Jurkat, Clone E6-1 (cell line): ENCODE measurements around the gene STK40.

Experiments
- DNase-seq: peaks from one replicate; pipeline ENCODE4 v3.0.0-alpha.2; 2011; ENCODE audit warnings: low read depth, low spot score
- H3K4me3 ChIP-seq: 2 replicates; pipeline ENCODE4 v1.5.1; 2011; ENCODE audit warnings: mild to moderate bottlenecking, low read length, control low read depth, moderate library complexity

The STK40 gene

DNA sequence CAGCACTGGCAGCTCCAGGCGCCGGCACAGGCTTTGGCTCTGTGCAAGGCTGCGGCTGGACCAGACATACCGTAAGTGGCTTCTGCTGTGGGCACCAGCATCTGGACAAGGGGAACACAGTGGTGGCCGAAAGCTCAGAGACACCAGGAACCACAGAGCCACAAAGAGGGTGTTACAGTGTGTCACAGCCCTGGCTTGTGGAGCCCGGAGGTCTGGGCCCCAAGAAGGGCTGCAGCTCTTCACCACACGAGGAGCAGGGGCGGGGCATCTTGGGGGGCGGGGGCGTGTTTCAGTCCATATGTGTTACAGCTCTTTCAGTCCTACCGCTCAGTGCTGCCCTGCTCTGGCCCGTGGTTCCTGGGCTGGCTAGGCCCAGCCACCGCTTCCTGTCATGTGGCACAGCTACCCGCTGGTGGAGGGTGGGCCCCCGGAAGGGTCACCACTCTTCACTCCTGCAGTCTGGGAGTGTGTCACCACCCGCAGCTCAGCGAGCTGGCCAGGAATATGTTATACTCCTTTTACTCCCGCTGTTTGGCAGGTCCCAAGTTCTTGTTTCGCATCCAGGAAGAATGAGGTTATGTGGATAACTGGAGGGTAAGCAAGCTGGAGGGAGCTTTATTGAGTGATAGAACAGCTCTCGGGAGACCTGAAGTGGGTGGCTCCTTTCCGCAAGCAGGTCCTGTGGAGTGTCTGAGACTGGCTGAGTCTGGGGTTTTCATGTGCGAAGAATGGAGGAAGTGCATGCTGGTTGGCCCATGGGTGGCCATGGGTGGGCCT lies 15.3 kb upstream of the STK40 start:
- DNase-seq = no peak
- H3K4me3 ChIP-seq = no peak overlapping the region

DNA sequence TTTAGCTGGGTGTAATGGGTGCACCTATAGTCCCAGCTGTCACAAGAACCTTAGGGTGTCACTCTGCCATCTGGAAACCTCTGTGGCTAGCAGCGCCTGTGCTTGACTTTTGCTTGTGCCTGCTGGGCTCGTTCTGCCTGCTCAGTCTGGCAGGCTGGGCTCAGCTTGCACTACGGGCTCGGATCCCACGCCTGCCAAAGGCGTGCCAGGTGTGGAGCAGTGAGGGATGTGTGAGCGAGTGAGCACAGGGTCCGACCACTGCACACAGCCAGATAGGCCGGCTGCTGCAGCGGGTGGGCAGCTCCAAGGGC lies 14.7 kb upstream of the STK40 start:
- DNase-seq = no peak
- no peak overlapping the region for H3K4me3 ChIP-seq

DNA sequence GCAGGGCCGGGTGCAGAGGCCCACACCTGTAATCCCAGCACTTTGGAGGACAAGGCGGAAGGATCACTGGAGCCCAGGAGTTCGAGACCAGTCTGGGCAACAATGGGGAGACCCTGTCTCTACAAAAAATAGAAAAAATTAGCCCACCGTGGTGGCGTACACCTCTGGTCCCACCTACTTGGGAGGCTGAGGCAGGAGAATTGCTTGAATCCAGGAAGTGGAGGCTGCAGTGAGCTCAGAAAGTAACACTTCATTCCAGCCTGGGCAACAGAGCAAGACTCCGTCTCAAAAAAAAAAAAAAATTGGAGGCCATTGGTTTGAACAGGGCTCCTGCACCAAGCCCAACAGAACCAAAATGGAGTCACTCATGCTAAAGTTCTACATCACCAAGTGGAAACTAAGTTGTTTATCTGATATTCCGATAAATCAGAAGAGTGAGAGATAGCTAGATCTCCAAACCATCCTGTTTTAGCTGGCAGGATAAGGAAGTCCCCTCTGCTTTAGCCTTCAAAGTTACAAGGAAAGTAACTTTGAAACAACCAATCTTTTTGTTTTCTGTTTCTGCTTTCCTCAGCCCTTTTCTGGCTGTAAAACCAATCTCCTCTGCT lies 12.8 kb upstream of the STK40 start:
- H3K4me3 ChIP-seq = peak overlapping the region; percentile 97
- no peak for DNase-seq

DNA sequence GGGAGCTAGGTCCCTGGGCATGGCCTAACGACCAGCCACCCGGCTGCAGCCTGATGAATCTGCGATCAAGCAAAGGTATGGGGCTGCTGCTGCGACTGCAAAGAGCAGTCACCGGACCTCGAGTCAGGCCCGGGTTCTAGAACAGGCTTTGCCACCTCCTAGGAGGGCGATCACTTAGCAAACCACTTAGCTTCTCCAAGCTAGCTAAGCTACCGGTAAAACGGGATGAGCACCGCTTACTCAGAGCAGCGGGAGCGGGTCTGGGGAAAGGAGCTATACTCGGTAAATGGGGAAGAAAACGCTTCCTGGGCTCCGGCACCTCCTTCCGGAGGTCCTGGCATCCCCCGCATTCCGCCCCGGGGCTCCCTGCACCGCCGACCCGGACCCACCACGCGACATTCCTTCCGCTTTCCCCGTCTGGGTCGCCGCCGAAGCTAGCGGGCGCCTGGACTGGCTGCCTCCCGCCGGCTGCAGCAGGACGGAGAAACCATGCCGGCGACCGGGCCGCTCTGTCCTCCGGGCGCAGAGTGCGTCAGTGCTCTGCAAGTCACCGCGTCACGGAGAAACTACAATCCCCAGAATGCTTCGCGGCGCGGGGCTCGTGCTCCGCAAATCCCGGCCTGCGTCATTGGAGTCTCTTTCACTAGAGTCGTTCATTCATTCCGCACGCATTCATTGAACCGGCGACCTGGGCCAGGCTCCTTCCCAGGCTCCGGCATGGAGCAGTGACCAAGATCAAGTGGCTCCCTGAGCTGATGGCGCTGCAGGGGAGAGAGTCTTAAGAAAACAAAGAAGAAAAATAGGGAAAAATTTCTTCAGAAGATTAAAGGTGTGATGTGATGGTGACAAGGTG lies 11.9 kb upstream of the STK40 start, which contains the start of gene LSM10:
TSS of gene LSM10 (minus strand) at position 531 of the 853 bp plus-strand sequence. CDS start 3,779 bp downstream, outside the sequence.
- H3K4me3 ChIP-seq = peak within 1 kb of the TSS; percentile 97
- DNase-seq = peak; percentile 82

DNA sequence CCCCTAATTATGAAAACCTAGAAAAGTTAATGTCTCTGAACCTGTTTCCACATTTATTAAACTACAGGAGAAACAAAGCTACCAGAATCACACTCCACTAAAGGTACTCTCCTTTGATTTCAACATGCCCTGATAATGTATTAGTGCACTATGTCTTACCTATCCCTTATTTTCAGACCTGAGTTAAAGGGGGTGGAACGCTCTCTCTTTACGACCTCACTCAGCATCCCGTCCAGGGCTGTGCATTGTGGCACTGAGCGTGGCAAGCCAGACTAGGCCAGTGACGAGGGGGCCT lies 11.3 kb upstream of the STK40 start:
- no peak for DNase-seq
- peak overlapping the region; percentile 97 for H3K4me3 ChIP-seq

DNA sequence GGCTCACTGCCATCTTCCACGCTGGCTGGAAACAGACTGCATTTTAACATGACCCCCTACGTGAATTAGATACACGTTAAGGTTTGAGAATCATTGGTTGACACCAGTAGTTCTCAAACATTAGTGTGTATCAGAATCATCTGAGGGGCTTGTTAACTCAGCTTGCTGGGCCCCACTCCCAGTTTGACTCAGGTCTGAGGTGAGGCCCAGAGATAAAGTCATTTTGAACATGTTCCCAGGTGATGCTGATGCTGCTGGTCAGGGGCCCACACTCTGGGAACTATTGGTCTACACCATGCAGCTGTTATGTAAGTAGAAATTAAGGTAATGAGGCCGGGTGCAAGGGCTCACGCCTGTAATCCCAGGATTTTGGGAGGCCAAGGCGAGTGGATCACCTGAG lies 10.6 kb upstream of the STK40 start:
- no peak for DNase-seq
- peak overlapping the region; percentile 97 for H3K4me3 ChIP-seq

DNA sequence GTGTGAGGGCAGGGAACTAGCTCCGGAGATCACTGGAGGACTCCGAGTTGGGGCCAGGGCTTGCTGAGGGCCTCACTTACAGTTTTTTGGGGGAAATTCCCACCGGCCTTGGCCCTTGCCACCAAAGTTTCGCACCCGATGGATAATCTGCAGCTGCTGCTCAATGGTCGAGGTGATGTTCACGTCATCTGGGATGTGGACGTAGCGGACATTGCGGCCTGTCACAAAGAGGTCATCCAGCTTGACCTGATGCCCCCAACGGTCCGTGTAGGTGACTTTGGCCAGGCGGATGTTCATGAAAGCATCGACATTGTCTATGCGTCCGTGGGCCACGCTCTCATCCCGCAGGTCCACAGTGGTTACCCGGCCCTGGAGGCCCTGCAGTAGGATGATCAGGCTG lies 8.0 kb upstream of the STK40 start:
- DNase-seq = no peak
- H3K4me3 ChIP-seq = no peak overlapping the region

DNA sequence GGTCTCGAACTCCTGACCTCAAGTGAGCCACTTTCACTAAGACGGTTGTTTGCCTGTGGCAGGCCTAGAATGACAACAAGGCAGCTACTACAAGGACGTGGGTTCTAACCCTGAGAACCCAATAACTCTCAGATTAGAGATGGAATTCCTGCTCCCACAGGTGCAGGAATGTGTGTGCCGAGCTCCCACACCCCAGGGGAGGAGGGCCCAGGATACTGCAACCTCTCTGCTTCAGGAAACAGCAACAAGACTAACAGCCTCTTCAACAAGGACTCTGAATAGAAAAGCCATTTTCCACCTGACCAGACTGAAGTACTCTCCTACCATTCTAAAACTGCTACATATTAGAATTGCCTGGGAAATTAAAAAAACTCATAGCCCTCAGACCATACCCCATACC lies 7.1 kb upstream of the STK40 start:
- no peak for DNase-seq
- no peak overlapping the region for H3K4me3 ChIP-seq

DNA sequence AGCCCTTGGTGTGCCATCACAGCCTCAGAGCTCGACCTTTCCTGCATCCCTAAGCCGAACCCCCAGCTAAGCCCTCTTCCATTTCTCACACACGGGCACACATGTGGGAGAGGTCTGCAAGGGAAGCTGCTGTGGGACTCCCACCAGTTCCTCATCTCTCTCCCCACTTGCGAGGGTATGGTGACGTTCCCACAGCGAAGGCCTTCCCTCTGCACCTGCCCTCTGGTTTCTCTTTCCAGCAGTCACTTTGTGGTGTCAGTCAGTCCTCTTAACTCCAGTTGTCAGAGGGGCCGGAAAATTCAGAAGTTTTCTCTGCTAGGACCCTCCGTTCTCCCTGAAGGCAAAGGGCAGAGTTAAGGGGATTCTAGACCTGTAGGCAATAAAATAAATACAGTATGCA lies 5.5 kb upstream of the STK40 start:
- no peak overlapping the region for H3K4me3 ChIP-seq
- no peak for DNase-seq

DNA sequence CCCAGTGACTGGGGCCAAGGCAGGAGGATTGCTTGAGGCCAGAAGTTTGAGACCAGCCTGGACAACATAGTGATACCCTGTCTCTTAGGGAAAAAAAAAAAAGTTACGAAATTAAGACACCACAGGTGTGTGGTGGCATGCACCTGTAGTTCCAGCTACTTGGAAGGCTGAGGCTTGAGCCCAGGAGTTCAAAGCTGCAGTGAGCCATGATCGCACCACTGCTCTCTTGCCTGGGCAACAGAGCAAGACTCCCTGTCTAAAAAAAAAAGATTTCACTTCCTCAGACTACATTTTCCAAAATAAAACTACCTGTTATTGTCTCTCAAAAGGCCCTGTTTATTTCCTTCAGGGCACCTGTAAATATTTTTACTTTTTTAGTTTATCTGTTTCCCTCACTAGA lies 4.7 kb upstream of the STK40 start:
- H3K4me3 ChIP-seq = no peak overlapping the region
- no peak for DNase-seq

DNA sequence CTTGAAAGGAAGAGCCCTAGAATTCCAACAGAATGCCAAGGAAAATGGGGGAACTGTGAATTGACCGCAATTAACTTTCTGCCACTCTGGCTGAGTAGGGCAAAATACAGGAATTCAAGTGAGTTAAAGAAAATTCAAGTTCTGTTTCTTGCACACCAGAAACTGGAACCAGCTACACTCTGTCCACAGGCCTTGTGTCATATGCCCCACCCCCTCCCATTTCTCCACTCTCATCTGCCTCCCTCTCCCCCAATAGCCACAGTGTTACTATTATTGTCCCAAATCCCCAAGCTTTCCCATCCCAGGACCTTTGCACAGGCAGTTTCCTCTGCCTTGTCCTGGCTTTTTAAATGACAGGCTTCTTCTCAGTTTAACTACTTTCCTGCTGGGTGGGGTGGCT lies 4.3 kb upstream of the STK40 start:
- DNase-seq = no peak
- no peak overlapping the region for H3K4me3 ChIP-seq

DNA sequence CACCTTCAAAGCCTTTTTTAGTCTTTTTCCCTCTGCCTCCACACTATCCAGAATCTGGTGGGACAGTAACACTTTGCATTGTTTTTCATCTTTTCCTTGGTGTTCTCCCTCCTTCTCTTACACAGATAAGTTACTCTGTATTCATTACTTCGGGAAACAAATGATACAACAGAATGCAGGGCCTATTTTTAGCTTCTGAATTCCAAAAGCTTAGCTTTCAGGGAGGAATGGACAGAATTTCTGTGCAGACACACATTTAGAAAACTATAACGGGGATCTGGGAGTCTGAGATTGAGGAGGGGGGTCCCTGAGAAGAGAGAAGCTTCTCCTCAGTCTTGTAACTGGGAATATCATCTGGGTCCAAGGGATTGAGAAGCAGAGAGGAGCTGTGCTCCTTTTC lies 3.5 kb upstream of the STK40 start:
- DNase-seq = no peak
- no peak overlapping the region for H3K4me3 ChIP-seq

DNA sequence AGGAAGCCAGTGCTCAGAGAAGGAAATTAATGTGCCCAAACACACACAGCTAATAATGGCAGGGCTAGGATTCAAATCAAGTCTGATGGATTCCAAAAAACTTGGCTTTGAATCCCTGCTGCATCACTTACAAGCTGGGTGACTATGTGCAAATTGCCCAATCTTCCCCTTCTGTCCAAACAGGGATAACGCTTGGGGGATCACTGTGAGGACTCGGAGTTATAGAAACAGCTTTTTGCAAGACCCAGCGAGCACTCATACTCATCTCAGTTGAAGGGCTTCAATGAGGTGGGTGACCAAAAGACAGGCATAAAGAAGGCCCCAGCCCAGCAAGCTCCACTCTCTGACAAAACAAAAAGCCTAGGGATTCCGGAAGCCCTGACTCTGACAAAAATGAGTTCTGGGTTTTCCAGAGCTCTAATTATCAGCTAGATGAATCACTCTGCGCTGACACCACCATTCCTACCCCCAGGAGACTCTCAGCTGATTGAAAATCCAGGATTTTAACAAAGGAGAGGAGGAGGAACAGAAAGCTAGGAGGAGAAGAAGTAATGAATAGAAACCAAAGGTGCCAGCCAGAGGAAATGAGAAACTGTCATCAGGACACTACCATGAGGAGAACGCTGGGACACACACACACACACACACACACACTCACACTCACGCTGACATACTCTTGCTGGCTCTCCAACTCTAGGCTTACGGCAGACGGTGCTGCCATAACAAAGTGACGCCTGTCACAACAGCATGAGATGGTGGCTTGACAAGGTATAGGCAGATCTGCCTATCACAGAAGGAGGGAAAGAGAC lies 1.6 kb upstream of the STK40 start:
- no peak overlapping the region for H3K4me3 ChIP-seq
- no peak for DNase-seq

DNA sequence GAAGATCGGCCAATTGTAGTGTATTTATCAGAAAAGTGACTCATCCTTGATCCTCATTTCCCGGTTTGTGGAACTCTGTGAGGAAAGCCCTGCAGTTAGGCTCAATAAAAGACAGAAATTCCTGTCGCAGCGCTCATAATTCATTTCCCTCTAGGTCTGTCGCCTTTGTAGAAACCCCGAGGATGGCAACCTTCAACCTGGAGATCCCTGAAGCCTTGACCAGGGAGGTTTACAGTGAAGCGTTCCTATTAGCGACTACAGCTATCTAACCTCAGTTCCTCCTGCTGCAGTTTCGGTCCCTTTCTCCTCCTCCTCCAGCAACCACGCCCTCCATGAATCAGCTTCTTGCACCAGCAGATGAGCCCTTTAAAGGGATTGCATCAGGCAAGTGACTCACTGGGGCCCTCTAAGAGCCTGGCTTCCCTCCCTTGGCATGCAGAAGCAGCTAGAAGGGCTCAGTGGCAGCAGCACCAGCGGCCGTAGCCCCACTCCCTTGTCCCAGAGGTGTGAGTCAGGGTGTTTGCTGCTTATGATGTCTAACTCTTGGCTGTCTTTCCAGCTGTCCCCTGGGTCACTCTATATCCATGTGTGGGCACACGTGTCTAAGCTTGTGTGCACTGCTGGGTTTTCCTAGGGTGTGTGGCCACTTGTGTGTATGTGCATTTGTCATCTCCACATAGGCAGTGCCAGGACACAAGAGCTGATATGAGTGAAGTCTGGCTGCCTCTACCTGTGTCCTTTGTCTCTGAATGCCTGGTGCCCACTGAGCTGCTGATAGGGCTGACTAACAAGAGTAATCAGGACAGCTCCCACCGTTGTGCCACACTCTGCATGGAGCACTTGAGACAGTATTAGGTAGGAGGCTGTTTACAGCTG lies 779 bp upstream of the STK40 start:
- peak overlapping the region; percentile 73 for H3K4me3 ChIP-seq
- DNase-seq = peak; percentile 84

DNA sequence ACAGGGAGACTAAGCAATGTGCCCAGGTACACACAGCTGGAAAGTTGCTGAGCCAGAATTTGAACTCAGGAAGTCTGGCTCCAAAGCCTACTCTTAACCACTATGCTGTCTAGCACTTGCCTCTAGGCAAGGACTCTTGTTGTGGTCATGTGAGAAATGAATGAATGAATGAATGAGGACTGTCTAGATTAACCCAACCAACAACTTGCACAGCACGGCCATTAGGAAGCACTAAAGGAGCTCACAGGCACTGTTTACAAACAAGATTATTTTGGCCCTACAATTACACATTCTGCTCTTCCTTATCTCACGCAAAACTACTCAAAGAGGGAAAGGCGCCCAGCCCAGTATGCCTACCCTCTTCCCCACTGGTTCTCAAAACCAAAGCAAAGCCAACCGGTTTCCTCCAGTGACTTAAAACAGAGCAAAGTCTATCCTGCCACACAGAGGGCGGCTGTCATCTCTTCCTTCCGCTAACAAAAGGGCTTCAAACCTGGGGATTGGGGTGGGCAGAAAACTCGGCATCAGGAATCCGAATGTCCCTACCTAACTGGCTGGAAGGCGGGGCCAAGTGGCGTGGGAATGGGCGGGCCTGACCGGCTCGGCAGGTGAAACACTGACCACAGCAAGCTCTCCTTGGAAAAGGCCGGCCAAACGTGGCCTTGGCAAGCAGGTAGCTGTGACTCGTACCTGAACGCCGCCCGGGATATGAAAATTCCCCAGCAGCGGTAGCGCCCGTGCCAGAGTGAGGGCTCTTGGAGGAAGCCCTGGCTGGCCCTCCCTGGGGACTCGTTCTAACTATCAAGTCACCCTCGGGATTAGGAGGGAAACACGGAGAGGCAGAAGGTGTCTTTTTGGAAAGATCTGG lies 948 bp downstream of the STK40 start:
- peak overlapping the region; percentile 91 for H3K4me3 ChIP-seq
- peak; percentile 54 for DNase-seq

DNA sequence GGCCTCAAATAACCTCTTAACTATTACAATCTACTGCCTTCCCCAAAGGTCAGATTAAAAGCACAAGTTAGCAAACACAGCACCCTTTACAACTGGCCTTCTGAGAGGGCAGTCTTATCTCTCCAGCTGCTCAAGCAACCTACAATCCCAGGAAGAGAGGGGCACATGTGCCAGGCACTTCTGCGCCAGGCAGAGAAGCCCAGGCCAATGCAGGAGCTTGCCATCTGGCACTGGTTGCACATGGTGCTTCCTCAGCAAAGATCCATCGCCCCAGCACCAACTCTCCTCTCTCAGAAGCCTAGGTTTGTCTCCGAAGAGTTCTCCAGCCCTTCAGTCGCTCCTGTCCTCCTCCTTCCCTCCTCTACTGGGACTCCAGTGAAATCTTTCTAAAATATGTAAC lies 2.5 kb downstream of the STK40 start:
- DNase-seq = no peak
- H3K4me3 ChIP-seq = no peak overlapping the region

DNA sequence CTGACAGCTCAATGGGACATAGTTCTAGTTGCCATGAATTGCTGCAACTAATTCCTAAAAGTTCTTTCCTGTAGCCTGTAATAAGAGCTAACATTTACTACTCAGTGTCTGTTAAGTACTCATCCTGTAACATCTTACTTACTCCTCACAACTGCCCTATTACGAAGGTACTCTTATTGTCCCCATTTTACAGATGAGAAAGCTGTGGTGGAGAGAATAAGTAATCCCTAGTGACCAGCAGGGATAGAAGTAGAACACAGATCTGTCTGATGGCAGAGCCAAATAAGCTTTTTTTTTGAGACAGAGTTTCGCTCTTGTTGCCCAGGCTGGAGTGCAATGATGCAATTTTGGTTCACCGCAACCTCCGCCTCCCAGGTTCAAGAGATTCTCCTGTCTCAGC lies 3.1 kb downstream of the STK40 start:
- DNase-seq = no peak
- no peak overlapping the region for H3K4me3 ChIP-seq

DNA sequence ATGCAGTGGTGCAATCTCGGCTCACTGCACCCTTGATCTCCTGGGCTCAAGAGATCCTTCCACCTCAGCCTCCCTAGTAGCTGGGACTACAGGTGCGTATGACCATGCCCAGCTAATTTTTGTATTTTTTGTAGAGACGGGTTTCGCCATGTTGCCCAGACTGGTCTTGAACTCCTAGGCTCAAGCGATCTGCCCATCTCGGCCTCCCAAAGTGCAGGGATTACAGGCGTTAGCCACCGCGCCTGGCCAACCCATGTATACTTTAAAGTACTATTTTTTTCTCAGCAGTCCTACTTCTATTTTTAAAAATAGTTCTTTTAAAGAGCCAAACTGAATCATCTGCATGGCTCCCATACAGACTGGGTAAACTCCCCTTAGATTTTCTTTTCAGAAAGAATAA lies 3.5 kb downstream of the STK40 start:
- H3K4me3 ChIP-seq = no peak overlapping the region

More for the DNA sequence above, 3.5 kb downstream of the STK40 start:
- no peak for DNase-seq
